Head of caudate nucleus (tissue), 42 donors: Measurements from ENCODE around the gene FAM180B.
A peak's percentile ranks its signal among the peaks of the same experiment; 100 is the strongest.

Experiments
- DNase-seq, 42 donors: peaks; one replicate each; pipeline versions ENCODE4 v3.0.0 to v3.0.0-alpha.2; 2020 to 2021; ENCODE audit warnings: mixed read lengths in 7 of 42
- intact Hi-C: fragments of 100-400 bp; cut with DNase I; formaldehyde crosslinking; loops from one replicate; pipeline ENCODE4 v1.15.0; 2022

FAM180B gene

GRCh38 chr11:47565340-47566148, 20.9 kb upstream of the FAM180B start, which contains the start of gene PTPMT1:
TSS of gene PTPMT1 (plus strand) at chr11:47565599. CDS start at chr11:47565623, 24 bp downstream.
- peak in 38 of 42 donors; percentile 49 to 82 (median 67) for DNase-seq
- intact Hi-C loops = no loop called here

- intact Hi-C loops = no loop called here
- DNase-seq = peak in 2 of 42 donors; percentile 16 to 43
These were observed 20.3 kb upstream of the FAM180B start for GRCh38 chr11:47566149-47566698.

DNA sequence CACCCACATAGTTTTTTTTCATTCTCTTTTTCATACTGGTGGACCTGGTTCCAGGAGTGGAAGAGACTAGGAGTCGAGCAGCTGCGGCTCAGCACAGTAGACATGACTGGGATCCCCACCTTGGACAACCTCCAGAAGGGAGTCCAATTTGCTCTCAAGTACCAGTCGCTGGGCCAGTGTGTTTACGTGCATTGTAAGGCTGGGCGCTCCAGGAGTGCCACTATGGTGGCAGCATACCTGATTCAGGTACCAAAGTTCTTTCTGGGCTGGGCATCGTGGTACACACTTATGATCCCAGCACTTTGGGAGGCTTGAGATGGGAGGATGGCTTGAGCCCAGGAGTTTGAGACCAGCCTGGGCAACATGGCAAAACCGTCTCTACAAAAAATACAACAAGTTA, 16.8 kb upstream of the FAM180B start:
- no peak for DNase-seq
- intact Hi-C loops = no loop called here

DNA sequence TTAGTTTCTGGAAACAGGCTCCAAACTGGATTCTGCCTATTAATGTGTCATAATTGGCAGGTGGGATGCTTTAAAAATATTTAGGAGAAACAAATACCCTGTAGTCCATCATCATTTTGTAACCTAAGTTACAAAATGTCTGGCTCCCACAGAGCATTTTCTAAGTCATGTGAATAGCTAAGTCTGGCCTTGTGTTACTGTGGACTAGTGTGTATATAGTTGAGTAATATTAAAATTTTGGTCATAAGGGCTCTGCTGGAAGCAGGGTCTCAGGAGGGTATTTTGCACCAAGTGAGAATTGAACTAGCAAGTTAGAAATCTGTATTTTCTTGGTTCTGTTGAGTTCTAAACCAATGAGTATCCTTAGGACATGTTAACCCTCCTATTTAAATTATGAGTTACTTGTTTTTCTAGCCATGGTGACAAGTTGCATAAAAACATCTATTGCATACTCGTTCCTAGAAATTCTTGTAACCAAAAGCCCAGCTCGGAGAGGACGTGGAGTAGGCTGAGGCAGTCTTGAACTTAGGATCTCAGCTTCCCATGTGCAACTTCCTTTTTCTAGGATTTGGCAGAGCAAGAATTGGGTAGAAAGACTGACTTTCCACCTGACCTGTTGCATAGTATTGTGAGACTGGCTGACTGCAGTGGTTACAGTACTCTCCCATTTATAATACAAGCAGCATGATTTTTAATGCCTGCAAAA, 15.7 kb upstream of the FAM180B start:
- DNase-seq = no peak
- intact Hi-C loops = no loop called here

GRCh38 chr11:47571357-47571729, 15.1 kb upstream of the FAM180B start:
- DNase-seq = no peak
- intact Hi-C loops = no loop called here

DNA sequence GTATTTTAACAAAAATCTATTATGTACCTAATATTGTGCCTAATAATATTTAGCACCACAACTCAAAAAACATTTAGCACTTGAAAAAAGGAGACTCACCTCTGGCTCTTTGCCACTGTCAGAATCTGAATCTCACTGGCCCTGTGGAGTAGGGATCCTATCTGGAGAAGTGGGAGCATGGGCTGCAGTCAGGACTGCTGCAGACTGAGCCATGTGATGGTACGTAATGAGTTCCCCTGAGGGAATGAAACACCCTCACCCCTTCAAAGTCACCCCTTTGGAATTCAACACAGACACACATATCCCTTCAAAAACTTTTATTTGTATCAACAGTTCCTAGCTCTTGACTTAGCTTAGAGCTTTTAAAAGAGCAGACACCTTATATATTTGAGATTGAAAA, 14.6 kb upstream of the FAM180B start:
- no peak for DNase-seq
- intact Hi-C loops = no loop called here

DNA sequence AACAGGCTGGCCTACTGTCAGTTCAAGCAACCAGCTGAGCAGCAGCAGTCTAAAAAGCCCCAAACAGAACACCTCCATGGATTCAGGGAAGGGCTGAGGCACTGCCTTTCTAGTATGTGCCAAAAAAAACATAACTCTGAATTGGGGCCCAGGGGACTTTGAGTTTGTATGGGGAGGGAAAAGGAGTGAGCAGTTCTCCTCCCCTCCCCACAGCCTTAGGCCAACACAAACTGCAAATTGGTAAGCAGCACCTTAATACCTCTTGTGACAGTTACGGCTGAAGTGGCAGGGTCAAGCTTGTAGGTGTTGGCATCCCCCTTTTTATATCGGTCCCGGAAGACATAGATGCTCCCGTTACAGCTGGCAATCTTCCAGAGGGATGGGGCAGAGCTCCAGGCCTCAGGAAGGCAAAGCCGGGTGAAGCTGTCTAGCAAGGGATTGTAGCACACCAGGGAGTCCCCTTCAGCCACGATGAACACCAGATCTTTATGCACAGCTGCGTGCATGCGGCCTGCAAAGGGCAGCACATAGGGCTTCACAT, 13.7 kb upstream of the FAM180B start:
- intact Hi-C loops = no loop called here

DNA sequence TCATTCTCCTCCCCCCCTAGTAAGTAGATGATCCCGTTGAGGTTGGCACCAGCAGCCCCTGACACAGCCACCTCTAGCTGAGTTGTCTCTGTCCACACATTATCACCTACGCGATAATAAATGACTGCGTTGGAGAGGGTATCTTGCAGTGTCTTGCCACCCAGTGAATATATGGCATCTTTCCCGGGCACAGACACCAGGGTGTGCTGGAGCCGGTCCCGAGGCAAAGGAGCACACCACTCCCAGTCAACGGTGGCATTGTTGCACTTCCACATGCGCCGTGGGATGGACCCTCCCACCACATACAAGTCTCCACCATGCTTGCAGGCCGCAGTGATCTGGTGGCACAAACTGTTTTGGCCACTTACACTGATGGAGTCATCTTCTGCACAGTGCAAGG, 13.2 kb upstream of the FAM180B start:
- intact Hi-C loops = no loop called here
- peak in 27 of 42 donors; percentile 35 to 85 (median 59) for DNase-seq

More for the DNA sequence above, 13.7 kb upstream of the FAM180B start:
- peak in 5 of 42 donors; percentile 7 to 63 (median 32) for DNase-seq

- peak in 12 of 42 donors; percentile 22 to 65 (median 45) for DNase-seq
- intact Hi-C loops = loop anchor here (5.0 kb wide), 1 partner anchor 170 kb away; the partner anchor contains the start of gene SLC39A13
These were observed 8.9 kb upstream of the FAM180B start for GRCh38 chr11:47577460-47578041.

- intact Hi-C loops = loop anchor here (5.0 kb wide), 1 partner anchor 172 kb away; the partner anchor contains the start of gene SLC39A13
- DNase-seq = peak; percentile 77 to 97 (median 93)
These were observed 7.7 kb upstream of the FAM180B start, which contains the start of the genes KBTBD4 and NDUFS3 for GRCh38 chr11:47578524-47579494. TSS of gene KBTBD4 (minus strand) at chr11:47578970. CDS start at chr11:47578951, 19 bp downstream. TSS of gene NDUFS3 (plus strand) at chr11:47579074. CDS start at chr11:47579092, 18 bp downstream.

DNA sequence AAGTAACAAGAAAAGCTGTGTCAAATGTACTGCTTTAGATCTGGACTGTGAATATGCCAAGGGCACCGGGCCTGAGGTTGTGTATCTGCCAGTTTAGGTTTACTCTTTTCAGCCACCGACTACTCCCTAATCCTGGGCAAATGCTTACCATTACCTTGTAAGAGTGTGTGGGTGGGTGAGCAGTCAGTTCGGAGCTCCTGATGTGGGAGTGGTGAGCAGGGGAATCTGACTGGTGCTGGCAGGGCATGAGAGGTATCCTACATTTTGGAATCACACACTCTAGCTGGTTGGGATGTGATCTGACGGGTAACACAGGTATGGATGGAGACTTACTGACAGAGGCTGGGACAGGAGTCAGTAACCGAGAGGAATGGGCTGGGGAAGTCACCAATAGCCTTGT, 2.6 kb upstream of the FAM180B start:
- peak in 11 of 42 donors; percentile 49 to 81 (median 58) for DNase-seq

DNA sequence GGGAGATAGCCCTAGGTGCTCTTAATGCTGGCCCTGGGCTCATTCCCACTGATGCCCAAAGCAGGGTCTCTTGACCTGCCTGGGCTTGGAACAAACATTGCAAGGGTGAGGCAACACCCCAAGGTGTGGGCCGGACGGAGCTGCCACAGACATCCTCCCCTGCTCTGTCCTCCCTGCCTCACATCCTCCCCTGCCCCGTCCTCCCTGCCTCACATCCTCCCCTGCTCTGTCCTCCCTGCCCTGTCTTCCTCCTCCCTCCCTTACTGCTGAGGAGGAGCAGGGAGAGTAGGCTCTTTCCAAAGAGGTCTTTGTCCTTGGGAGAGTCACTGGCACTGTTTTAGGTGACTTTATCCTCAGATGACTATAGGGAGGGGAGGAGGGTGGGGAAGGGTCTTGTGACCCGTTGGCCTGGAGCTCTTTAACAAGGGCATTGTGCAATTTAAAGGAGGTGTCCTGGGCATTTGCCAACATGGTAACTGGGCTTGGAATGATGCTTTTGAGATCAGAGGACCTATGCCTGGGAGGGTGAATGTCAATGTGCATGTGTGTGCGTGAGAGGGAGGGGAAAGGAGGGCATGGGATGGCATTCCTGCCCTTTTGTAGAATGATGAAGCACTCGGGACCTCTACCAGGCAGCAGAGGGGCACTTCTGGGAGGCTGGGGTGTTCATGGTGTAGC, 700 bp downstream of the FAM180B start:
- intact Hi-C loops = no loop called here
- DNase-seq = peak in 3 of 42 donors; percentile 25 to 45 (median 41)

More for the DNA sequence above, 2.6 kb upstream of the FAM180B start:
- intact Hi-C loops = no loop called here

- DNase-seq = peak in 28 of 42 donors; percentile 40 to 76 (median 64)
- intact Hi-C loops = no loop called here
These were observed 1.3 kb downstream of the FAM180B start for GRCh38 chr11:47587723-47588326.

- intact Hi-C loops = no loop called here
- DNase-seq = peak in 5 of 42 donors; percentile 32 to 50 (median 43)
These were observed 2.6 kb downstream of the FAM180B start for GRCh38 chr11:47589118-47589517.

- intact Hi-C loops = no loop called here
These were observed 3.1 kb downstream of the FAM180B start for GRCh38 chr11:47589584-47589976.

DNA sequence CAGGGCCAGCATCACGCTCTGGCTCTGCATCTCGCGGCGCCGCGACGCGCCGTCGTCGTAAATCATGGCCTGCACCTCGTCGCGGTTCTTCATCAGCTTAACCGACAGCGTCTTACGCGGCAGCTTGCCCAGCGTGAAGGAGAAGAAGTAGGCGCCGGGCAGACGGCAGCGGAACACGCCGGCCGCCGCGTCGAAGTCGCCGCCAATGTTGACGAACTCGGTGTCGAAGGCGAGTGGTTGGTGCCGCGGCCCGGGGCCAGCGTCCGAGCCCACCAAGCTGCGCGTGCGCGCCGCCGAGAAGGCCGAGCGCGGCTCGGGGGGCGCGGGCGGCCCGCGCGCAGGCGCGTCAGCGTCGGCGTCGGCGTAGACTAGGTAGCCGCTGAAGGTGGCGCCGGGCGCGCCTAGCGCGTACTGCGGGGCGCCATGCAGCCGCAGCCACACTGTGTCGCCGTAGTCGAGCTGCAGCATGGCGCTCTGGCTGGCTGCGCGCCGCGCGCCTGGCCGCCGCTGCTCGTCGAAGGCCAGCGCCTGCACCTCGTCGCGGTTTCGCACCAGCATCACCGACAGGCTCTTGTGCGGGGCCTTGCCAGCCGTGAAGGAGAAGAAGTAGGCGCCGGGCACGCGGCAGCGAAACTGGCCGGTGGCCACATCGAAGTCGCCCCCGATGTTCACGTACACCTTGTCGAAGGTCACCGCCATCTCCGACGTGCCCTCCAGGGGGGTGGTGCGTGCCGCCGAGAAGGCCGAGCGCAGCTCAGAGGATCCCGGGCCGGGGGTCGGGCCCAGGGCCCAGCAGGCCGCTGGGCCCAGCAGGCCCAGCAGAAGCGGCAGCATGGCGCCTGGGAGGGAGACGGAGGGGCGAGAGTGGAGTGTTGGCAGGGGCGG, 3.7 kb downstream of the FAM180B start:
- intact Hi-C loops = no loop called here

More at GRCh38 chr11:47589584-47589976, 3.1 kb downstream of the FAM180B start:
- no peak for DNase-seq

More for the DNA sequence above, 3.7 kb downstream of the FAM180B start:
- no peak for DNase-seq
